Fibroblast of villous mesenchyme (primary cell): Measurements from ENCODE around the gene ANKRD13B. TPM values are rescaled to one million over a fixed set of nuclear protein-coding genes. Genes with fewer than 3 reads are reported as not detected.

Experiments
- DNase-seq: peaks from one replicate; pipeline ENCODE4 v3.0.0-alpha.2; 2010; ENCODE audit warnings: low read depth
- H3K4me3 ChIP-seq: 2 replicates; pipeline ENCODE4 v1.5.1; 2011; ENCODE audit warnings: low read depth, mild to moderate bottlenecking, low read length
- total RNA-seq: library from RNA; depleted of rRNA; stranded (reverse); fragments of >200 nt; gene quantifications from 2 replicates; pipeline ENCODE4 v1.2.3, GENCODE V29; 2012
- TF ChIP-seq, protein P1 (sequence below): IDR thresholded peaks from 2 replicates; pipeline ENCODE4 v1.5.1; 2012; ENCODE audit warnings: low read depth, mild to moderate bottlenecking, low read length; ENCODE audit not compliant: insufficient read depth

Gene ANKRD13B
- total RNA-seq, 1 donor: 8.6 TPM

DNA sequence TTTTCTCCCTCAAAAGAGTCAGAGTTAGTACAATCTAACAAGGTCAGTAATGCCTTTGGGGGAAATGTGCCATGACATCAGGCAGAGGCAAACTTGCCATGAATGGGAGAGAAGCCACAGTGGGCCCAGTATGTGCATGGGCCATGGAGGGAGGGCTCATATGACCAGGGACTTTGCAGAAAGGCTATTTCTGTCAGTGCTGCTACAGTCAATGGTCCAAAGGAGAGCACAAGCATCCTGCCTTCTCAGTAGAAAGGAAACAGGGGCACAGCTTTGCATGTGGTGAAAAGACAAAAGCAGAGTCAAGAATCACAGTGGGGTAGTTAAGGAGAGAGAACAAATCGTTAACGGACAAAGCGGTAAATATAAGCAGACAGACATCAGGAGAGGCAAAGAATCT is 41.0 kb downstream of the ANKRD13B start:
- DNase-seq: no peak
- no peak overlapping the region for H3K4me3 ChIP-seq
- TF ChIP-seq, protein P1, sequence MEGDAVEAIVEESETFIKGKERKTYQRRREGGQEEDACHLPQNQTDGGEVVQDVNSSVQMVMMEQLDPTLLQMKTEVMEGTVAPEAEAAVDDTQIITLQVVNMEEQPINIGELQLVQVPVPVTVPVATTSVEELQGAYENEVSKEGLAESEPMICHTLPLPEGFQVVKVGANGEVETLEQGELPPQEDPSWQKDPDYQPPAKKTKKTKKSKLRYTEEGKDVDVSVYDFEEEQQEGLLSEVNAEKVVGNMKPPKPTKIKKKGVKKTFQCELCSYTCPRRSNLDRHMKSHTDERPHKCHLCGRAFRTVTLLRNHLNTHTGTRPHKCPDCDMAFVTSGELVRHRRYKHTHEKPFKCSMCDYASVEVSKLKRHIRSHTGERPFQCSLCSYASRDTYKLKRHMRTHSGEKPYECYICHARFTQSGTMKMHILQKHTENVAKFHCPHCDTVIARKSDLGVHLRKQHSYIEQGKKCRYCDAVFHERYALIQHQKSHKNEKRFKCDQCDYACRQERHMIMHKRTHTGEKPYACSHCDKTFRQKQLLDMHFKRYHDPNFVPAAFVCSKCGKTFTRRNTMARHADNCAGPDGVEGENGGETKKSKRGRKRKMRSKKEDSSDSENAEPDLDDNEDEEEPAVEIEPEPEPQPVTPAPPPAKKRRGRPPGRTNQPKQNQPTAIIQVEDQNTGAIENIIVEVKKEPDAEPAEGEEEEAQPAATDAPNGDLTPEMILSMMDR: no peak

DNA sequence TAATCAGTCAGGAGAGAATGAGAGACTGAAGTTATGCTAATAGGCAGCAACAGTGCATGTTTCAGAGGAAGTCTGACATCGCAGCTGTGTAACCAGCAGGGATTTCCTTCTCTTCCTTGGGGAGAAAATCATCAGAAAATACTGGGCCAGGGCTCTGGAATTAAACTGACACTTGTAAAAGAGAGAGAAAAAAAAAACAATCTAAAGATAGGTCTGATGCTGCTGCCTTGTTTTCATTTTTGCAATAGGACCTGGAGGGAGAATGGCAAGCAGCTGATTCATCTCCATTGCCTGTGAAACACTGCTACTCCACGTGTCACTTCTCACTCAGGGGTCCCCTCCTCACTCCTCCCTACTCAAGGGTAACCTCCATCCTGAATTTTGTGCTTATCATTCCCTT is 47.5 kb downstream of the ANKRD13B start:
- TF ChIP-seq, protein P1: no peak
- DNase-seq: peak; percentile 79
- H3K4me3 ChIP-seq: no peak overlapping the region

DNA sequence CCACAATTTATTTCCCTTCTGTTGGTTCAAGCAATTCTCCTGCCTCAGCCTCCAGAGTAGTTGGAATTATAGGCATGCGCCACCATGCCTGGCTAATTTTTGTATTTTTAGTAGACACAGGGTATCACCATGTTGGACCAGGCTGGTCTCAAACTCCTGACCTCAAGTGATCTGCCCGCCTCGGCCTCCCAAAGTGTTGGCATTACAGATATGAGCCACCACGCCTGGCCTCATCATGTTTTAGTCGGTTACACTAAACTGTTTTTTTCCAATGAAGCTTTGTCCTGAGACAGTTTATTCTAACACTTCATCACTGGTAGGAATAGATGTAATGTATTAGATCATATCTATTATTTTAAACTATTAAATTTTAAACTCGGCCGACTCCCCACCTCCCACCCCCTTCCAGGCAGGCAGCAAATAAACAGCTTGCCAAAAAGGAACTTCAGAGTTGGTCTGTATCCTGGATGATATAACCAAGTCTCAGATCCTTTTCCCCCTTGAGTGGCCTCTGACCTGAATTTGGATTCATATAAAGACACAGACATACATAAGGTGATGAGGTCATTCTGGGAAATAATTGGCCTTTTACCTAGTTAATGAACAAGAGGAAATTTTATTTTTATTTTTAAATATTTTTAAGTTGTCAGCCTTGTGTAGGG is 48.2 kb downstream of the ANKRD13B start:
- no peak for DNase-seq
- TF ChIP-seq, protein P1: no peak
- no peak overlapping the region for H3K4me3 ChIP-seq

DNA sequence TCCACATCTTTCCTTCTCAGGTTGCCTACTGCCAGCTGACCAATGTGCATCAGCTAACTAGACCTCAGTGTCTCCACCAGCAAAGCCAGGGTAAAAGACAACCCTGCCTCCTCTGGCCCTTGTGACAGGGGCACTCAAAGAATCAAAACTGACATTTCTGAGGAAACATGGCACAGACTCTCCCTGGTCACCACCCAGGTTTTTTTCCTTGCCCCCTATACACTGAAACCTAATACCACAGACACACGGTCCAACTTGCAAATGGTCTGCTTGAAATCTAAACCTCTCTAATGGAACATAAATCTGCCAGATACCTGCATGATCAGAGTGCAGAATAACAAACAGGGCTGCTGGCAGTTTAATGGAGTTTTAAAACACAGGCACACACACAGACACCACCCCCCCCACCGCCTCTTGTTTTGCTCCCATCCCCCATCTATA is 49.3 kb downstream of the ANKRD13B start:
- TF ChIP-seq, protein P1: no peak
- DNase-seq: no peak
- no peak overlapping the region for H3K4me3 ChIP-seq

DNA sequence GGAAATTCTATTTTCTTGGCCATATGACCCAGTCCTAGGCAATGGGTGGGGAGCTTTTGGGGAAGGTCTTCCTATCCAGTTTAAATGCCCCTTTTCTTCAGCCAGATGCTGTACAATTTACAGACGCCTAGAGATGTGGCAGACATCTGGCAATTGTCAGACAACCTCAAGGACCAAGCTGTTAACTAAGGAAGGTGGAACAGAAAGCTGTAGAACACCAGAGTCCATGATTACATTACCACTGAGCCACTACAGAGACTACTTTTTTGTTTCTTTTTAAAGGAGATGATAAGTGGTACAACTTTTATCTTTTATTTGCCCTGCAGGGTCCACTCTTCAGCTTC is 50.9 kb downstream of the ANKRD13B start:
- no peak overlapping the region for H3K4me3 ChIP-seq
- TF ChIP-seq, protein P1: no peak
- no peak for DNase-seq

DNA sequence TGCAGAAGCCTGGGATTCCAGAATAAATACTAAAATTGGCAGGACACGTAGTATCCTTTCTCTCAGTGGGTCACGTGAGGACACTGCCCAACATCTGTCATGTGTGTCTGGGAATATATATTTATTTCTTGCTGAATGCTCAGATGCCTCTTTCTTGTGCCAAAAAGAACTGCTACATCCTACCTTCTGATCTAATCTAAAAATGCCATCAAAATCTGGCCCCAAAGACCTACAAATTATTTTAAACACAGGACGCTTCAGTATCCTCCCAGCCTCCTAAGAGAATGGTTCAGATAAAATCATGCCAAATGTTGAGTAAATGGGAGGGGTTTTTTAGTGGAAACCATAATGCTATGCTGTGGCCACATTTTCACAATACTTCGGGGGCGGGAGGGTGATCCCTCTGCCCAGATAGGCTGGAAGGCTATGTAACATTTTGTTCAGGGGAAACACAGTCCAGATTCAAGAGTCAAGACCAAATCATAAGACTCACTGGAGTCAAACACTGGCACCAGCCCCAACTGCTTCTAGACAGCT is 52.7 kb downstream of the ANKRD13B start:
- no peak overlapping the region for H3K4me3 ChIP-seq
- TF ChIP-seq, protein P1: no peak
- peak; percentile 93 for DNase-seq

DNA sequence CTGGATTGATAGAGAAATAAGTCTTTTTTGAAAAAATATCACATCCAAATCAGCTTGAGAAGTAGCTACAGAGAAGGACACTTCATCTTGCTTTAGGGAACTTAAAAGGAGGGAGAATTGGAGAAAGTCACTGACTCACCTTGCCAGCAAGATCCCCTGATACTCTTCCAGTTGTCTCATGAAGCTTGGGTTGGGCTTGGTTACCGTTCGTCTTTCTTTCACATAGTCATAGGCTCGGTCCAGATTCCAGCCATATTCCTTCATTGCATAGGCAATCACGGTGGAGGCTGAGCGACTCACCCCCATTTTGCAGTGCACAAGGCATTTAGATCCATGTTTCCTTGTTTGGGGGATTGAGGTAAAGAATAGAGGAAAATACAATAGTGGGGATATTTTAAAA is 55.1 kb downstream of the ANKRD13B start:
- TF ChIP-seq, protein P1: no peak
- DNase-seq: no peak

More for the DNA sequence above, 55.1 kb downstream of the ANKRD13B start:
- H3K4me3 ChIP-seq: no peak overlapping the region
